Choroid plexus epithelial cell (primary cell): ENCODE data around the gene CENPU.
A peak's percentile ranks its signal among the peaks of the same experiment; 100 is the strongest.

Experiments used
- DNase-seq: peaks from one replicate; pipeline ENCODE4 v3.0.0-alpha.2; 2010; ENCODE audit warnings: low read depth
- H3K4me3 ChIP-seq: 2 replicates; pipeline ENCODE4 v1.5.1; 2011; ENCODE audit warnings: low read depth, mild to moderate bottlenecking, control low read depth, low read length, moderate library complexity
- TF ChIP-seq, protein P1 (sequence below): conservative IDR thresholded peaks from 2 replicates; pipeline ENCODE4 v1.5.1; 2011; ENCODE audit warnings: low read depth, mild to moderate bottlenecking, control low read depth, inconsistent platforms, low read length, moderate library complexity

Gene CENPU

GRCh38 chr4:184713887-184714286 is 20.0 kb downstream of the CENPU start:
- H3K4me3 ChIP-seq: no peak overlapping the region
- no peak for DNase-seq
- TF ChIP-seq, protein P1, sequence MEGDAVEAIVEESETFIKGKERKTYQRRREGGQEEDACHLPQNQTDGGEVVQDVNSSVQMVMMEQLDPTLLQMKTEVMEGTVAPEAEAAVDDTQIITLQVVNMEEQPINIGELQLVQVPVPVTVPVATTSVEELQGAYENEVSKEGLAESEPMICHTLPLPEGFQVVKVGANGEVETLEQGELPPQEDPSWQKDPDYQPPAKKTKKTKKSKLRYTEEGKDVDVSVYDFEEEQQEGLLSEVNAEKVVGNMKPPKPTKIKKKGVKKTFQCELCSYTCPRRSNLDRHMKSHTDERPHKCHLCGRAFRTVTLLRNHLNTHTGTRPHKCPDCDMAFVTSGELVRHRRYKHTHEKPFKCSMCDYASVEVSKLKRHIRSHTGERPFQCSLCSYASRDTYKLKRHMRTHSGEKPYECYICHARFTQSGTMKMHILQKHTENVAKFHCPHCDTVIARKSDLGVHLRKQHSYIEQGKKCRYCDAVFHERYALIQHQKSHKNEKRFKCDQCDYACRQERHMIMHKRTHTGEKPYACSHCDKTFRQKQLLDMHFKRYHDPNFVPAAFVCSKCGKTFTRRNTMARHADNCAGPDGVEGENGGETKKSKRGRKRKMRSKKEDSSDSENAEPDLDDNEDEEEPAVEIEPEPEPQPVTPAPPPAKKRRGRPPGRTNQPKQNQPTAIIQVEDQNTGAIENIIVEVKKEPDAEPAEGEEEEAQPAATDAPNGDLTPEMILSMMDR: no peak

DNA sequence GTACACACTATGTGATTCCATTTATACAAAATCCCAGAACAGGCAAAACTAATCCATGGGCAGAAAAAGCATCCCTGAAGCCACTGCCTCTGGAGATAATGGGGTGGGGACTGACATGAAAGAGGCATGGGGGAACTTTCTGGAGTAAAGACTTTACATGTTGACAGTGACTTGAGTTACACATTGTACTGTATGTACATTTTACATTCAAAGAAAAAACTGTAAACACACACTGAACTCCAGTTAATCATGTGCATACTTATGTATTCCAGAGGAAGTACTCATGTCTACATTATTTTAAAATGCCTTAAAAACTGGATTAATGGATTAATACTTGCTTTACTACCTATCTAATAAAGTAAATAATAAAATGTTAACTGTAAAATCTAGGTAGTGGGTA is 21.6 kb downstream of the CENPU start:
- TF ChIP-seq, protein P1: no peak
- DNase-seq: no peak
- no peak overlapping the region for H3K4me3 ChIP-seq

DNA sequence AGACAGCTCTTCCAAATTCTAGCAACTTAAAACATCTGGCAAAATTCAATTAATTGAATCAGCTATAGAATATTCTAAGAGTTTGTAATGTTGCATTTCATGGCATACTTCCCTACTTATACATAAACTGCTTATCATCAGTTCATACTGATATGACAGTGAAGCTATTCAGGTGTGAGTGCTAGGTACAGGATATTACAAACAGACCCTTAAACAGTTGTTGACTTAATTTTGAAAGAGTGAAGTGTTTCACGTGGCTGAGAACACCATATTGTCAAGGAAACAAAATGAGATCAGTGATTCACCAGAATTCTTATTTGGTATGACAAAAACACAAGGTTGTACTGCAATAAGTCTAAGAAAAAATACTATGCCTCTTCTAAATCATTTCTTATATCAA is 27.4 kb downstream of the CENPU start:
- TF ChIP-seq, protein P1: no peak

DNA sequence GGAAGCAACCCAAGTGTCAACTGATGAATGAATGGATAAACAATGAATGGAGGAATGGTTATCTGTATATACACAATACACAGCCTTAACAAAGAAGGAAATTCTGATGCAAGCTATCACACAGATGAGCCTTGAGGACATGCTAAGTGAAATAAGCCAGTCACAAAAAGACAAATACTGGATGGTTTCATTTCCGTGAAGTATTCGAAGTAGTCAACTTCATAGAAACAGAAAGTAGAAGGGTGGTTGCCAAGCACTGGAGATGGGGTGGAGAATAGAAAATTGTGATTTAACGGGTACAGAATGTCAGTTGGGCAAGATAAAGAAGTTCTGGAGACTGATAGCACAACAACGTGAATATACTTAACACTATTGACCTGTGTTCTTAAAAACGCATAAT is 28.2 kb downstream of the CENPU start:
- no peak overlapping the region for H3K4me3 ChIP-seq
- TF ChIP-seq, protein P1: no peak
- no peak for DNase-seq

More for the DNA sequence above, 27.4 kb downstream of the CENPU start:
- no peak for DNase-seq
- H3K4me3 ChIP-seq: no peak overlapping the region

- no peak for DNase-seq
- TF ChIP-seq, protein P1: no peak
- H3K4me3 ChIP-seq: no peak overlapping the region
Measured at GRCh38 chr4:184702114-184702513, 31.8 kb downstream of the CENPU start.

DNA sequence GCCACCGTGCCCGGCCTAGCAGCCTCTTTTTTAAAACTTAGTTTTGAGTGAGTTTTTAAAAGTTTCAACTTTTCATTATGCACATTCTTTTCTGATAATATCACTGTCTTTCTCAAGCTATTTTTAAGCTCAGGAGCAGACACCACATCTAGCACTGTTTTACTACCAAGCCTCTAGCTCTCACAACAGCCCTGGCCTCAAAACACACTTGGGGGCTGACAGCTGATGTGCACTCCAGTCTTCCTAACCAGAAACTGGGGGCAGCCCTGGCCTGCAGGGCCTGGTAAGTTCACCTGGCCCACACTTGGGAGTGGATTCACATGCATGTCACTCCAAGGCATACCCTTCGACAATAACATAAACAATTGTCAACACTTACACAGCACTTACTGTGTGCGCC is 34.0 kb downstream of the CENPU start:
- peak; percentile 43 for DNase-seq
- no peak overlapping the region for H3K4me3 ChIP-seq
- TF ChIP-seq, protein P1: no peak

DNA sequence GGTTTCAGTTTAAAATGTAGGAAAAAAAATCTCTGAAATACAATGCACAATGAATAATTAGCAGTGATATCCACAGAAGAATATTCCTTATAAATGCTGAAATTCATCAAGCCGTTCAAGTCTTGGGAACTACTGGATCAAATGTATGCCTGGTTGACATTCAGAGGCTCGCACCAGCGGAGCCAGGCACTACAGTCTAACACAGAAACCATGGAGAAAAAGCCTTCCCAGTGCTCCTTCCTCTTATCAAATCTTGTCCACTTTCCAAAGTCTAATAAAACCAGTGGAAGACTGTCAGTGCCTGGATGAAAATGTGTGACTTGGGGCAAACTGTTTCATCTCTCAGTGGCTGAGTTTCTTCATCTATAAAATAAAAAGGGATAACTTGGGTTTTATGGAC is 35.9 kb downstream of the CENPU start:
- TF ChIP-seq, protein P1: no peak
- no peak for DNase-seq
- no peak overlapping the region for H3K4me3 ChIP-seq
